ENCODE measurements around the gene TTC32.

TTC32 gene

GRCh38 chr2:19875280-19875679 lies 26.5 kb downstream of the TTC32 start:
- no peaks in the 10 kb centered on the region for H3K9me2 ChIP-seq (ENCODE audit: low read depth, low read length)
- H2AFZ ChIP-seq (ENCODE audit: low read length): no peak overlapping the region
- H4K20me1 ChIP-seq (ENCODE audit: insufficient read depth, low read length): no peaks in the 10 kb centered on the region
- H3K4me1 ChIP-seq (ENCODE audit: insufficient read depth, low read length, severe bottlenecking): no peaks in the 10 kb centered on the region
- no peaks in the 10 kb centered on the region for H3F3A ChIP-seq (ENCODE audit: insufficient read depth, low read length)
- H3K27me3 ChIP-seq (ENCODE audit: insufficient read depth, low read length): no peaks in the 10 kb centered on the region
- no peaks in the 10 kb centered on the region for H3K36me3 ChIP-seq (ENCODE audit: insufficient read depth, low read length)
- H3K4me2 ChIP-seq (ENCODE audit: low read length): no peak overlapping the region
- no peak overlapping the region for H3K9ac ChIP-seq (ENCODE audit: low read length)
- no peak overlapping the region for H3K4me3 ChIP-seq (ENCODE audit: low read depth, low read length, poor library complexity, severe bottlenecking)
- H3K27ac ChIP-seq (ENCODE audit: low read depth, low read length, poor library complexity, severe bottlenecking): no peak overlapping the region
- H3K9me3 ChIP-seq (ENCODE audit: low read length): no peaks in the 10 kb centered on the region
- no peak for TF ChIP-seq CTCF (IDR thresholded peaks at IDR 0.05; ENCODE audit: low read length)
- no peak for TF ChIP-seq EZH2 (IDR thresholded peaks at IDR 0.05; ENCODE audit: borderline replicate concordance, low read length)
- no peaks in the 10 kb centered on the region for H3K79me2 ChIP-seq (ENCODE audit: insufficient read depth, low read length)

GRCh38 chr2:19874726-19875125 lies 27.1 kb downstream of the TTC32 start:
- H3K27me3 ChIP-seq (ENCODE audit: insufficient read depth, low read length): no peaks in the 10 kb centered on the region
- H3K9me2 ChIP-seq (ENCODE audit: low read depth, low read length): no peaks in the 10 kb centered on the region
- H3K4me3 ChIP-seq (ENCODE audit: low read depth, low read length, poor library complexity, severe bottlenecking): no peak overlapping the region
- no peaks in the 10 kb centered on the region for H3K9me3 ChIP-seq (ENCODE audit: low read length)
- H3K36me3 ChIP-seq (ENCODE audit: insufficient read depth, low read length): no peaks in the 10 kb centered on the region
- no peaks in the 10 kb centered on the region for H3K79me2 ChIP-seq (ENCODE audit: insufficient read depth, low read length)
- no peaks in the 10 kb centered on the region for H3F3A ChIP-seq (ENCODE audit: insufficient read depth, low read length)
- H3K4me1 ChIP-seq (ENCODE audit: insufficient read depth, low read length, severe bottlenecking): no peaks in the 10 kb centered on the region
- H3K27ac ChIP-seq (ENCODE audit: low read depth, low read length, poor library complexity, severe bottlenecking): no peak overlapping the region
- no peaks in the 10 kb centered on the region for H4K20me1 ChIP-seq (ENCODE audit: insufficient read depth, low read length)
- TF ChIP-seq EZH2 (IDR thresholded peaks at IDR 0.05; ENCODE audit: borderline replicate concordance, low read length): no peak
- TF ChIP-seq CTCF (IDR thresholded peaks at IDR 0.05; ENCODE audit: low read length): no peak
- no peak overlapping the region for H2AFZ ChIP-seq (ENCODE audit: low read length)
- no peak overlapping the region for H3K4me2 ChIP-seq (ENCODE audit: low read length)
- H3K9ac ChIP-seq (ENCODE audit: low read length): no peak overlapping the region

- H3F3A ChIP-seq (ENCODE audit: insufficient read depth, low read length): no peaks in the 10 kb centered on the region
- no peak overlapping the region for H2AFZ ChIP-seq (ENCODE audit: low read length)
- no peaks in the 10 kb centered on the region for H3K9me2 ChIP-seq (ENCODE audit: low read depth, low read length)
- H3K4me3 ChIP-seq (ENCODE audit: low read depth, low read length, poor library complexity, severe bottlenecking): no peak overlapping the region
- H3K4me2 ChIP-seq (ENCODE audit: low read length): no peak overlapping the region
- H3K4me1 ChIP-seq (ENCODE audit: insufficient read depth, low read length, severe bottlenecking): peaks cover 14% of the 10 kb centered on the region
- no peaks in the 10 kb centered on the region for H4K20me1 ChIP-seq (ENCODE audit: insufficient read depth, low read length)
- H3K27me3 ChIP-seq (ENCODE audit: insufficient read depth, low read length): no peaks in the 10 kb centered on the region
- no peak overlapping the region for H3K27ac ChIP-seq (ENCODE audit: low read depth, low read length, poor library complexity, severe bottlenecking)
- TF ChIP-seq EZH2 (IDR thresholded peaks at IDR 0.05; ENCODE audit: borderline replicate concordance, low read length): no peak
- no peaks in the 10 kb centered on the region for H3K9me3 ChIP-seq (ENCODE audit: low read length)
- H3K9ac ChIP-seq (ENCODE audit: low read length): no peak overlapping the region
- H3K79me2 ChIP-seq (ENCODE audit: insufficient read depth, low read length): no peaks in the 10 kb centered on the region
- no peaks in the 10 kb centered on the region for H3K36me3 ChIP-seq (ENCODE audit: insufficient read depth, low read length)
Measured at GRCh38 chr2:19873014-19873413, 28.8 kb downstream of the TTC32 start.

- no peak for TF ChIP-seq EZH2 (IDR thresholded peaks at IDR 0.05; ENCODE audit: borderline replicate concordance, low read length)
- no peak for TF ChIP-seq CTCF (IDR thresholded peaks at IDR 0.05; ENCODE audit: low read length)
- Histone ChIP-seq H3K4me2 (ENCODE audit: low read length) (no peak overlapping the region), H3K27ac (ENCODE audit: low read depth, low read length, poor library complexity, severe bottlenecking) (no peak overlapping the region), H4K20me1 (ENCODE audit: insufficient read depth, low read length) (no peaks in the 10 kb centered on the region), H3K79me2 (ENCODE audit: insufficient read depth, low read length) (no peaks in the 10 kb centered on the region), H3K27me3 (ENCODE audit: insufficient read depth, low read length) (no peaks in the 10 kb centered on the region), H3K9ac (ENCODE audit: low read length) (no peak overlapping the region), H3K9me2 (ENCODE audit: low read depth, low read length) (no peaks in the 10 kb centered on the region), H3F3A (ENCODE audit: insufficient read depth, low read length) (no peaks in the 10 kb centered on the region), H3K9me3 (ENCODE audit: low read length) (no peaks in the 10 kb centered on the region), H3K4me3 (ENCODE audit: low read depth, low read length, poor library complexity, severe bottlenecking) (no peak overlapping the region), H2AFZ (ENCODE audit: low read length) (no peak overlapping the region), H3K36me3 (ENCODE audit: insufficient read depth, low read length) (no peaks in the 10 kb centered on the region), H3K4me1 (ENCODE audit: insufficient read depth, low read length, severe bottlenecking) (peaks cover 14% of the 10 kb centered on the region)
Measured at GRCh38 chr2:19872302-19872701, 29.5 kb downstream of the TTC32 start.

Data from OCI-LY1 (cell line).